GM12878 (cell line): ENCODE measurements around the gene MAPT. TPM values are rescaled to one million over a fixed set of nuclear protein-coding genes. Genes with fewer than 3 reads are reported as not detected.

ENCODE experiments used
- ATAC-seq: fragments of 200-7000 bp; cut with Tn5 transposase; 3 replicates; pipeline ENCODE4 v1.9.1; 2020; ENCODE audit warnings: mild to moderate bottlenecking, moderate library complexity
- BruUV-seq: library from RNA; stranded (reverse); fragments of 400-500 nt; replicated peaks from 2 replicates; lab custom pipeline; 2021; lab: Mats Ljungman, UMichigan
- CTCF ChIA-PET: fragments of 300-600 bp; sonication (Branson Sonifier 250); formaldehyde crosslinking; extraction: SDS; loops from one replicate; lab custom pipeline; 2021; ENCODE audit warnings: inconsistent platforms; lab: Yijun Ruan, JAX
- POLR2A ChIA-PET: fragments of 350-600 bp; formaldehyde crosslinking; extraction: SDS; loops from one replicate; lab custom pipeline; 2021; ENCODE audit warnings: inconsistent platforms; lab: Charles Lee
- RAD21 ChIA-PET: fragments of 300-600 bp; sonication (Branson Sonifier 250); formaldehyde crosslinking; loops from one replicate; lab custom pipeline; 2023; ENCODE audit warnings: antibody characterized with exemption; ENCODE audit not compliant: unreplicated experiment; lab: Charles Lee
- SMC1A ChIA-PET: fragments of 300-600 bp; sonication (Branson Sonifier 250); formaldehyde crosslinking; loops from one replicate; lab custom pipeline; 2023; ENCODE audit not compliant: unreplicated experiment, uncharacterized antibody; lab: Charles Lee
- DNase-seq: peaks from one replicate; pipeline ENCODE4 v3.0.0-alpha.2; 2011; ENCODE audit warnings: low read depth, low spot score
- FAIRE-seq: peaks from 3 replicates; lab custom pipeline; 2011; peaks lifted over from hg19 to GRCh38; lab: Jason Lieb, UNC
- H2AFZ ChIP-seq: 2 replicates; pipeline ENCODE4 v1.6.0; 2011; ENCODE audit warnings: low read depth, low read length, control low read depth; ENCODE audit not compliant: control insufficient read depth
- H3K27ac ChIP-seq: 2 replicates; pipeline ENCODE4 v1.5.1; 2011; ENCODE audit warnings: control low read depth; ENCODE audit not compliant: control insufficient read depth, insufficient read depth
- H3K27me3 ChIP-seq, 2 experiments: replicated peaks in 1 of 2; 2 replicates each; pipeline versions ENCODE4 v1.6.0 to v1.6.1; 2011; ENCODE audit warnings: low read length in 1 of 2; ENCODE audit not compliant: control insufficient read depth in 2 of 2, insufficient read depth in 2 of 2
- H3K36me3 ChIP-seq, 2 experiments: 2 replicates each; pipeline ENCODE4 v1.5.1; 2011; ENCODE audit warnings: low read length in 1 of 2; ENCODE audit not compliant: control insufficient read depth in 2 of 2, insufficient read depth in 2 of 2
- H3K4me1 ChIP-seq: 2 replicates; pipeline ENCODE4 v1.6.1; 2011; ENCODE audit warnings: mild to moderate bottlenecking, low read length, moderate library complexity, mixed read lengths; ENCODE audit not compliant: control insufficient read depth, insufficient read depth
- H3K4me2 ChIP-seq: 2 replicates; pipeline ENCODE4 v1.6.0; 2011; ENCODE audit warnings: control low read depth; ENCODE audit not compliant: control insufficient read depth, insufficient read depth
- H3K4me3 ChIP-seq: fragments of 200-600 bp; sonication (generic); 2 replicates; pipeline ENCODE4 v1.5.1; 2016
- H3K79me2 ChIP-seq: 2 replicates; pipeline ENCODE4 v1.6.0; 2011; ENCODE audit warnings: low read length; ENCODE audit not compliant: control insufficient read depth, insufficient read depth
- H3K9ac ChIP-seq: 2 replicates; pipeline ENCODE4 v1.8.0; 2011; ENCODE audit warnings: low read length, control low read depth, mixed read lengths; ENCODE audit not compliant: control insufficient read depth, insufficient read depth
- H3K9me3 ChIP-seq: replicated peaks from 3 replicates; pipeline ENCODE4 v1.5.1; 2011; ENCODE audit warnings: mild to moderate bottlenecking, low read length; ENCODE audit not compliant: control insufficient read depth, insufficient read depth
- H4K20me1 ChIP-seq: 2 replicates; pipeline ENCODE4 v1.6.0; 2011; ENCODE audit not compliant: control insufficient read depth, insufficient read depth
- RAD51 ChIP-seq: fragments of 450-650 bp; IDR thresholded peaks from 2 replicates; pipeline ENCODE4 v1.6.1; 2016; ENCODE audit warnings: moderate library complexity, mild to moderate bottlenecking, inconsistent platforms
- ZNF384 ChIP-seq: IDR thresholded peaks from 2 replicates; pipeline ENCODE4 v1.6.1; 2012; ENCODE audit warnings: low read depth, mild to moderate bottlenecking, low read length, improper control_type of control experiment, borderline replicate concordance
- ZNF592 ChIP-seq: fragments of 450-650 bp; IDR thresholded peaks from 2 replicates; pipeline ENCODE4 v1.6.1; 2017; ENCODE audit warnings: mild to moderate bottlenecking, moderate library complexity
- WGBS: methylation state at CpG from one replicate; pipeline ENCODE4 v1.1.6; 2016; ENCODE audit warnings: low lambda C conversion rate; ENCODE audit not compliant: insufficient replicate concordance, insufficient coverage; ENCODE audit errors: missing lambda C conversion rate; 5-methylcytosine and 5-hydroxymethylcytosine counted together
- in situ Hi-C: fragments of 300-500 bp; cut with MboI; formaldehyde crosslinking; loops from 9 replicates; pipeline ENCODE4 v1.14.3; 2018; ENCODE audit warnings: mixed read lengths
- intact Hi-C: fragments of 100-400 bp; cut with micrococcal nuclease; formaldehyde crosslinking; loops from one replicate; pipeline ENCODE4 v1.14.2; 2022; ENCODE audit not compliant: unreplicated experiment
- polyA plus RNA-seq, 11 experiments: library from polyadenylated mRNA; depleted of rRNA in 4 of 11; unstranded in 6 of 11; stranded (reverse) in 5 of 11; fragments of >200 nt; fragmentation: Nextera tagmentation in 4 of 11; fragmentation: Illumina TruSeq in 1 of 11; extraction: Ambion mirVana in 4 of 11; extraction: Trizol in 1 of 11; gene quantifications; 1 replicate in 1 of 11; 2 replicates in 10 of 11; pipeline versions ENCODE4 v1.2.1 to v1.2.3, GENCODE V29; 2011 to 2016; ENCODE audit warnings: inconsistent platforms in 2 of 11, missing spikeins in 2 of 11, low read depth in 1 of 11
- total RNA-seq, 4 experiments: library from RNA; depleted of rRNA in 3 of 4; stranded (reverse); fragments of >200 nt in 3 of 4; fragmentation: Illumina TruSeq in 1 of 4; extraction: Trizol in 1 of 4; gene quantifications; 2 replicates each; pipeline versions ENCODE4 v1.2.1 to v1.2.3, GENCODE V29; 2013 to 2021

MAPT gene
- total and polyA plus RNA-seq, 10 of the 15 experiments (the other 5 are each of a cell fraction or from before 2014, with no cell fraction given), result under 0.01 to 0.05 (median 0.03) TPM; not detected in 7

DNA sequence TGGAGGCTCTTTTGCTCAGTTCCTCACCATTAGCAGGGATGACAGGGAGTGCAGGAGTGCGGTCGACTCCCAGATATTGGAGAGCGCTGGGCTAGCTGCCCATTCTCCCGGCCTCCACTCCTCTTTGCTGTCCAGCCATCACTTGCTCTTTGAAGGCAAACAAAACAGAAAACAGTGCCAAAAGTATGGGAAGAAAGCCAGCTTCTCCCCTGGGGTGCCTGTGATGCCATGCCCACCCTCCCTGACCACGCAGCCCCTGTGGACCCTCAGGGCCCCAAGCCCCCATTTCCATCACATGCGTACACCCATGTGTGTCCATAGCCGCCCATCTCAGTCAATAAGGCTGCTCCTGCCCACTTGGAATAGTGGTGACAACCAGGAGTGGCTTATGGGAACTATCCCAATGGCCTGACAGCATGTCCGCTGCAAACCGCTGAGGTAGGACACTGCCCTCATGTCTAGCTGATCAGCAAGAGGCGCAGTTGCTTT is 30.0 kb downstream of the MAPT start:
- SMC1A ChIA-PET, result no interaction called here

More for the DNA sequence above, 30.0 kb downstream of the MAPT start:
- Histone ChIP-seq H4K20me1 (no peaks in the 10 kb centered on the region), H2AFZ (no peak overlapping the region), H3K4me2 (no peak overlapping the region), H3K4me3 (no peak overlapping the region), H3K4me1 (no peaks in the 10 kb centered on the region), H3K27me3 (no peaks in the 10 kb centered on the region; a peak in 2 of 4 replicates)
- POLR2A ChIA-PET, result no interaction called here
- FAIRE-seq (no peak), ATAC-seq (no peak)
- in situ Hi-C loops, result no loop called here
- 57% methylated on average over 10 of the region's 10 CpGs for WGBS
- TF ChIP-seq RAD51 (no peak), ZNF384 (no peak), ZNF592 (no peak)
- TF ChIP-seq, all 136 proteins: peak for 0
- no TSS peak for BruUV-seq
- ChIA-PET CTCF (no interaction called here), RAD21 (no interaction called here)
- H3K79me2 ChIP-seq, result no peaks in the 10 kb centered on the region
- H3K9me3 ChIP-seq, result no peaks in the 10 kb centered on the region
- H3K36me3 ChIP-seq, result no peaks in the 10 kb centered on the region
- intact Hi-C loops, result no loop called here
- DNase-seq, result no peak
- no peak overlapping the region for H3K9ac ChIP-seq
- H3K27ac ChIP-seq, result no peak overlapping the region
